Liver (tissue), 9 donors: ENCODE data around the gene PRDM10. TPM values are rescaled to one million over a fixed set of nuclear protein-coding genes. Genes with fewer than 3 reads are reported as not detected.

Experiments used
- DNase-seq: peaks from one replicate; pipeline ENCODE4 v3.0.0-alpha.2; 2017; ENCODE audit warnings: low spot score
- H3K27ac ChIP-seq, 2 donors: one replicate each; pipeline ENCODE4 v1.7.0; 2013; ENCODE audit warnings: inconsistent platforms in 2 of 2, low read length in 2 of 2, control low read depth in 1 of 2, low read depth in 1 of 2, mild to moderate bottlenecking in 1 of 2
- H3K27me3 ChIP-seq, 4 donors: one replicate each; pipeline versions ENCODE4 v1.6.1 to v1.7.0; 2013; ENCODE audit warnings: low read length in 3 of 4, inconsistent platforms in 1 of 4, mild to moderate bottlenecking in 1 of 4, moderate library complexity in 1 of 4; ENCODE audit not compliant: control insufficient read depth in 4 of 4, insufficient read depth in 4 of 4
- H3K36me3 ChIP-seq, 4 donors: one replicate each; pipeline versions ENCODE4 v1.6.1 to v1.7.0; 2013; ENCODE audit warnings: low read length in 3 of 4, mild to moderate bottlenecking in 3 of 4, low read depth in 1 of 4, moderate library complexity in 1 of 4; ENCODE audit not compliant: control insufficient read depth in 4 of 4, insufficient read depth in 3 of 4
- H3K4me1 ChIP-seq, 4 donors: one replicate each; pipeline versions ENCODE4 v1.6.1 to v1.7.0; 2013; ENCODE audit warnings: low read length in 3 of 4, mild to moderate bottlenecking in 3 of 4, moderate library complexity in 1 of 4; ENCODE audit not compliant: control insufficient read depth in 4 of 4, insufficient read depth in 4 of 4
- H3K4me3 ChIP-seq, 3 donors: one replicate each; pipeline versions ENCODE4 v1.6.1 to v1.7.0; 2013; ENCODE audit warnings: low read length in 3 of 3, control low read depth in 1 of 3, low read depth in 1 of 3, mild to moderate bottlenecking in 1 of 3
- H3K9ac ChIP-seq, 2 donors: one replicate each; pipeline ENCODE4 v1.7.0; 2013; ENCODE audit warnings: low read length in 2 of 2, mild to moderate bottlenecking in 2 of 2, moderate library complexity in 2 of 2, control low read depth in 1 of 2, low read depth in 1 of 2
- H3K9me3 ChIP-seq, 4 donors: one replicate each; pipeline versions ENCODE4 v1.6.1 to v1.7.0; 2013; ENCODE audit warnings: low read length in 3 of 4; ENCODE audit not compliant: control insufficient read depth in 4 of 4
- EGR1 ChIP-seq, 2 donors: IDR thresholded peaks; 2 replicates each; pipeline ENCODE4 v1.6.1; 2016 to 2018; ENCODE audit warnings: antibody characterized with exemption in 2 of 2, low read depth in 2 of 2
- FOXA1 ChIP-seq: IDR thresholded peaks from 2 replicates; pipeline ENCODE4 v1.6.1; 2016; ENCODE audit warnings: antibody characterized with exemption
- FOXA2 ChIP-seq: IDR thresholded peaks from 2 replicates; pipeline ENCODE4 v1.6.1; 2016; ENCODE audit warnings: antibody characterized with exemption
- GABPA ChIP-seq, 2 donors: IDR thresholded peaks in 1 of 2; conservative IDR thresholded peaks in 1 of 2; 2 replicates each; pipeline ENCODE4 v1.6.1; 2016; ENCODE audit warnings: antibody characterized with exemption in 2 of 2, mild to moderate bottlenecking in 1 of 2, moderate library complexity in 1 of 2
- HNF4A ChIP-seq, 2 donors: conservative IDR thresholded peaks; 2 replicates each; pipeline ENCODE4 v1.6.1; 2016; ENCODE audit warnings: antibody characterized with exemption in 2 of 2, mild to moderate bottlenecking in 2 of 2
- HNF4G ChIP-seq: IDR thresholded peaks from 2 replicates; pipeline ENCODE4 v1.6.1; 2016; ENCODE audit warnings: antibody characterized with exemption
- JUND ChIP-seq, 2 donors: IDR thresholded peaks; 2 replicates each; pipeline ENCODE4 v1.6.1; 2016; ENCODE audit warnings: antibody characterized with exemption in 2 of 2
- NR2F2 ChIP-seq: IDR thresholded peaks from 2 replicates; pipeline ENCODE4 v1.6.1; 2016; ENCODE audit warnings: antibody characterized with exemption
- RAD21 ChIP-seq, 2 donors: IDR thresholded peaks; 2 replicates each; pipeline ENCODE4 v1.6.1; 2016; ENCODE audit warnings: antibody characterized with exemption in 2 of 2, mild to moderate bottlenecking in 2 of 2
- RXRA ChIP-seq, 2 donors: IDR thresholded peaks; 2 replicates each; pipeline ENCODE4 v1.6.1; 2017 to 2018; ENCODE audit warnings: antibody characterized with exemption in 2 of 2, mild to moderate bottlenecking in 1 of 2
- SP1 ChIP-seq: IDR thresholded peaks from 2 replicates; pipeline ENCODE4 v1.6.1; 2018; ENCODE audit warnings: antibody characterized with exemption, mild to moderate bottlenecking
- TAF1 ChIP-seq: conservative IDR thresholded peaks from 2 replicates; pipeline ENCODE4 v1.6.1; 2016; ENCODE audit warnings: antibody characterized with exemption, mild to moderate bottlenecking
- YY1 ChIP-seq: IDR thresholded peaks from 2 replicates; pipeline ENCODE4 v1.6.1; 2016; ENCODE audit warnings: antibody characterized with exemption, mild to moderate bottlenecking
- WGBS: extraction: QIAGEN DNeasy Blood & Tissue Kit; methylation state at CpG from one replicate; pipeline ENCODE4 v1.1.7; 2013; 5-methylcytosine and 5-hydroxymethylcytosine counted together
- polyA plus RNA-seq, 2 donors: library from polyadenylated mRNA; stranded (reverse) in 1 of 2; unstranded in 1 of 2; fragments of 200-250 nt in 1 of 2; fragments of >200 nt in 1 of 2; fragmentation: Nextera tagmentation in 1 of 2; extraction: Ambion mirVana in 1 of 2; gene quantifications; one replicate each; pipeline versions ENCODE4 v1.2.1 to v1.2.3, GENCODE V29; 2013 to 2015
- total RNA-seq, 2 donors: library from RNA; depleted of rRNA; stranded (reverse); fragments of >200 nt; gene quantifications; one replicate each; pipeline ENCODE4 v1.2.3, GENCODE V29; 2014
- TF ChIP-seq, protein P1 (sequence below): IDR thresholded peaks from 2 replicates; pipeline ENCODE4 v1.6.1; 2016; ENCODE audit warnings: antibody characterized with exemption
- TF ChIP-seq, protein P2 (sequence below): fragments of 150-350 bp; IDR thresholded peaks from 2 replicates; pipeline ENCODE4 v1.5.1; 2017; ENCODE audit warnings: improper control_type of control experiment, low read depth, low read length; ENCODE audit not compliant: missing input control
- TF ChIP-seq, protein P3 (sequence below): IDR thresholded peaks from 2 replicates; pipeline ENCODE4 v1.6.1; 2016; ENCODE audit warnings: antibody characterized with exemption, mild to moderate bottlenecking
- TF ChIP-seq, protein P4 (sequence below): IDR thresholded peaks from 2 replicates; pipeline ENCODE4 v1.6.1; 2016; ENCODE audit warnings: antibody characterized with exemption
- TF ChIP-seq, protein P5 (sequence below): IDR thresholded peaks from 2 replicates; pipeline ENCODE4 v1.6.1; 2016; ENCODE audit warnings: antibody characterized with exemption
- donor health status: healthy.
- donor health status: healthy.
- donor health status: healthy.
- donor health status: healthy.
- donor health status: healthy.

The PRDM10 gene
- total and polyA plus RNA-seq, 4 donors = 1.4 to 7.2 (median 3.9) TPM

DNA sequence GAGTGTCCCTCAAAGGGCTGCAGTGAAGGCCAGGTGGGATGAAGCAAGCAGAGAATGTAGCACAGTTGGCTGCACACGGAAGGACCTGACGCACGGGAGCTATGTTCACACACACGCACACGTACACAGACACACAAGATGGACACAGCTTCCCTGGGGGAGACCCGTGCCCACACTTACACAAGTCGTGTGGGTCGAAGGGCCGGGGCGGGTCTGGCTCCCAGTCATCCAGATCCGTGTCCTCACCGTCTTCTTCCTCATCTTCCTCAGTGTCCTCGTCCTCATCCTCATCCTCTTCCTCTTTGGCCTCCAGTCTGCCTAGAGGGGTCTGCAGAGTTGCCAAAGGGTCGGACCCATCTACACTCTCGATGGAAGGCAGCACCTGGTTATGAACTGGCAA is 55.7 kb downstream of the PRDM10 start:
- H3K27me3 ChIP-seq = no peaks in the 10 kb centered on the region
- TF ChIP-seq SP1 (no peak), HNF4G (no peak), JUND (IDR thresholded peaks at IDR 0.05) (no peak), RXRA (IDR thresholded peaks at IDR 0.05) (no peak), HNF4A (conservative IDR thresholded peaks at IDR 0.05) (no peak), NR2F2 (no peak), YY1 (no peak), FOXA1 (no peak), GABPA (IDR thresholded peaks at IDR 0.05 in 1 of 2, conservative IDR thresholded peaks at IDR 0.05 in 1 of 2) (no peak), TAF1 (no peak), EGR1 (IDR thresholded peaks at IDR 0.05; ENCODE audit: low read depth in 2 of 2) (no peak), FOXA2 (no peak), RAD21 (IDR thresholded peaks at IDR 0.05) (no peak)
- TF ChIP-seq, protein P1, sequence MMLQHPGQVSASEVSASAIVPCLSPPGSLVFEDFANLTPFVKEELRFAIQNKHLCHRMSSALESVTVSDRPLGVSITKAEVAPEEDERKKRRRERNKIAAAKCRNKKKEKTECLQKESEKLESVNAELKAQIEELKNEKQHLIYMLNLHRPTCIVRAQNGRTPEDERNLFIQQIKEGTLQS = no peak
- TF ChIP-seq, protein P2, sequence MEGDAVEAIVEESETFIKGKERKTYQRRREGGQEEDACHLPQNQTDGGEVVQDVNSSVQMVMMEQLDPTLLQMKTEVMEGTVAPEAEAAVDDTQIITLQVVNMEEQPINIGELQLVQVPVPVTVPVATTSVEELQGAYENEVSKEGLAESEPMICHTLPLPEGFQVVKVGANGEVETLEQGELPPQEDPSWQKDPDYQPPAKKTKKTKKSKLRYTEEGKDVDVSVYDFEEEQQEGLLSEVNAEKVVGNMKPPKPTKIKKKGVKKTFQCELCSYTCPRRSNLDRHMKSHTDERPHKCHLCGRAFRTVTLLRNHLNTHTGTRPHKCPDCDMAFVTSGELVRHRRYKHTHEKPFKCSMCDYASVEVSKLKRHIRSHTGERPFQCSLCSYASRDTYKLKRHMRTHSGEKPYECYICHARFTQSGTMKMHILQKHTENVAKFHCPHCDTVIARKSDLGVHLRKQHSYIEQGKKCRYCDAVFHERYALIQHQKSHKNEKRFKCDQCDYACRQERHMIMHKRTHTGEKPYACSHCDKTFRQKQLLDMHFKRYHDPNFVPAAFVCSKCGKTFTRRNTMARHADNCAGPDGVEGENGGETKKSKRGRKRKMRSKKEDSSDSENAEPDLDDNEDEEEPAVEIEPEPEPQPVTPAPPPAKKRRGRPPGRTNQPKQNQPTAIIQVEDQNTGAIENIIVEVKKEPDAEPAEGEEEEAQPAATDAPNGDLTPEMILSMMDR = no peak
- TF ChIP-seq, protein P3, sequence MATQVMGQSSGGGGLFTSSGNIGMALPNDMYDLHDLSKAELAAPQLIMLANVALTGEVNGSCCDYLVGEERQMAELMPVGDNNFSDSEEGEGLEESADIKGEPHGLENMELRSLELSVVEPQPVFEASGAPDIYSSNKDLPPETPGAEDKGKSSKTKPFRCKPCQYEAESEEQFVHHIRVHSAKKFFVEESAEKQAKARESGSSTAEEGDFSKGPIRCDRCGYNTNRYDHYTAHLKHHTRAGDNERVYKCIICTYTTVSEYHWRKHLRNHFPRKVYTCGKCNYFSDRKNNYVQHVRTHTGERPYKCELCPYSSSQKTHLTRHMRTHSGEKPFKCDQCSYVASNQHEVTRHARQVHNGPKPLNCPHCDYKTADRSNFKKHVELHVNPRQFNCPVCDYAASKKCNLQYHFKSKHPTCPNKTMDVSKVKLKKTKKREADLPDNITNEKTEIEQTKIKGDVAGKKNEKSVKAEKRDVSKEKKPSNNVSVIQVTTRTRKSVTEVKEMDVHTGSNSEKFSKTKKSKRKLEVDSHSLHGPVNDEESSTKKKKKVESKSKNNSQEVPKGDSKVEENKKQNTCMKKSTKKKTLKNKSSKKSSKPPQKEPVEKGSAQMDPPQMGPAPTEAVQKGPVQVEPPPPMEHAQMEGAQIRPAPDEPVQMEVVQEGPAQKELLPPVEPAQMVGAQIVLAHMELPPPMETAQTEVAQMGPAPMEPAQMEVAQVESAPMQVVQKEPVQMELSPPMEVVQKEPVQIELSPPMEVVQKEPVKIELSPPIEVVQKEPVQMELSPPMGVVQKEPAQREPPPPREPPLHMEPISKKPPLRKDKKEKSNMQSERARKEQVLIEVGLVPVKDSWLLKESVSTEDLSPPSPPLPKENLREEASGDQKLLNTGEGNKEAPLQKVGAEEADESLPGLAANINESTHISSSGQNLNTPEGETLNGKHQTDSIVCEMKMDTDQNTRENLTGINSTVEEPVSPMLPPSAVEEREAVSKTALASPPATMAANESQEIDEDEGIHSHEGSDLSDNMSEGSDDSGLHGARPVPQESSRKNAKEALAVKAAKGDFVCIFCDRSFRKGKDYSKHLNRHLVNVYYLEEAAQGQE = no peak
- TF ChIP-seq, protein P4, sequence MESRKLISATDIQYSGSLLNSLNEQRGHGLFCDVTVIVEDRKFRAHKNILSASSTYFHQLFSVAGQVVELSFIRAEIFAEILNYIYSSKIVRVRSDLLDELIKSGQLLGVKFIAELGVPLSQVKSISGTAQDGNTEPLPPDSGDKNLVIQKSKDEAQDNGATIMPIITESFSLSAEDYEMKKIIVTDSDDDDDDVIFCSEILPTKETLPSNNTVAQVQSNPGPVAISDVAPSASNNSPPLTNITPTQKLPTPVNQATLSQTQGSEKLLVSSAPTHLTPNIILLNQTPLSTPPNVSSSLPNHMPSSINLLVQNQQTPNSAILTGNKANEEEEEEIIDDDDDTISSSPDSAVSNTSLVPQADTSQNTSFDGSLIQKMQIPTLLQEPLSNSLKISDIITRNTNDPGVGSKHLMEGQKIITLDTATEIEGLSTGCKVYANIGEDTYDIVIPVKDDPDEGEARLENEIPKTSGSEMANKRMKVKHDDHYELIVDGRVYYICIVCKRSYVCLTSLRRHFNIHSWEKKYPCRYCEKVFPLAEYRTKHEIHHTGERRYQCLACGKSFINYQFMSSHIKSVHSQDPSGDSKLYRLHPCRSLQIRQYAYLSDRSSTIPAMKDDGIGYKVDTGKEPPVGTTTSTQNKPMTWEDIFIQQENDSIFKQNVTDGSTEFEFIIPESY = no peak
- TF ChIP-seq, protein P5, sequence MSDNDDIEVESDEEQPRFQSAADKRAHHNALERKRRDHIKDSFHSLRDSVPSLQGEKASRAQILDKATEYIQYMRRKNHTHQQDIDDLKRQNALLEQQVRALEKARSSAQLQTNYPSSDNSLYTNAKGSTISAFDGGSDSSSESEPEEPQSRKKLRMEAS = no peak
- H3K4me3 ChIP-seq = no peak overlapping the region
- H3K36me3 ChIP-seq = peaks cover 0 to 11% (median 3%) of the 10 kb centered on the region in 4 donors
- 97% methylated on average over 15 of the region's 15 CpGs for WGBS
- no peak for DNase-seq
- no peaks in the 10 kb centered on the region for H3K4me1 ChIP-seq
- H3K27ac ChIP-seq = no peak overlapping the region
- no peaks in the 10 kb centered on the region for H3K9me3 ChIP-seq
- H3K9ac ChIP-seq = no peak overlapping the region
